ENCODE data around the gene KCTD15.
A peak's percentile ranks its signal among the peaks of the same experiment; 100 is the strongest.
"Not testable (repeated sequence)": the region's sequence is repeated elsewhere in the genome, so short reads cannot be mapped to it uniquely, and the experiment has no call there.

KCTD15 gene

DNA sequence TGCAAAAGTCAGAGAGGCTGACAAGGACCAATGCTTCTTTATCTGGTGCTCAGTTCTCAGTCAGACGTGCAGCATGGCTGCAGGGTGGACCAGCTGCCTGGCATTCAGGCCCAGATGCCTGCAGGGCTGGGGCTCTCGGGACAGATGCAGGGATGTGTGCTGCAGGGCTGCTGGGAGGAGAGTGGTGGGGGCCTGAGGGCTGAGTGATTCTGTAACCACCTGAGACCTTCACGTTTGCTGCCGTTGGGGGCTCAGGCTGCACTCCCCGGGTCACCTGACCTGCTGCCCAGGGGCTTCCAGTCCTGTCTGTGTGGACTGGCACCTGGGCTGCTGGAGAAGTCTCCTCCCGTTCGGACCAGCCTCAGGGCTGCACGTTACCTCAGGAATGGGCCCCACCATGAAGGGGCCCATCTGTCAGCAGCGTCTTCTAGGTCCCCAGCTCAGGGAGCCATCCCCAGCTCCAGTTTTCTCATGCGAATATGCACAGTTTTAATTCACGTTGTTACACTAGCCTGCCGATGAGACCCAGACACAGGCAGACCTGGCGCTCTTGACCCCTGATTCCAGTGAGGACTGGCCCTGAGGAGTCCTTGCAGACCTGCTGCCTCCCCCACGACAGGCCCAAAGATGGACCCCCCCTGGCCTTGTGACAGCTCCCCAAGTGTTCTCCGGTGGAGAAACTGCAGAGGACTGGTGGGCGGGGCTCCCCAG lies 16.9 kb downstream of the KCTD15 start:
- FAIRE-seq (no peak), DNase-seq (ENCODE audit: low spot score) (no peak)

DNA sequence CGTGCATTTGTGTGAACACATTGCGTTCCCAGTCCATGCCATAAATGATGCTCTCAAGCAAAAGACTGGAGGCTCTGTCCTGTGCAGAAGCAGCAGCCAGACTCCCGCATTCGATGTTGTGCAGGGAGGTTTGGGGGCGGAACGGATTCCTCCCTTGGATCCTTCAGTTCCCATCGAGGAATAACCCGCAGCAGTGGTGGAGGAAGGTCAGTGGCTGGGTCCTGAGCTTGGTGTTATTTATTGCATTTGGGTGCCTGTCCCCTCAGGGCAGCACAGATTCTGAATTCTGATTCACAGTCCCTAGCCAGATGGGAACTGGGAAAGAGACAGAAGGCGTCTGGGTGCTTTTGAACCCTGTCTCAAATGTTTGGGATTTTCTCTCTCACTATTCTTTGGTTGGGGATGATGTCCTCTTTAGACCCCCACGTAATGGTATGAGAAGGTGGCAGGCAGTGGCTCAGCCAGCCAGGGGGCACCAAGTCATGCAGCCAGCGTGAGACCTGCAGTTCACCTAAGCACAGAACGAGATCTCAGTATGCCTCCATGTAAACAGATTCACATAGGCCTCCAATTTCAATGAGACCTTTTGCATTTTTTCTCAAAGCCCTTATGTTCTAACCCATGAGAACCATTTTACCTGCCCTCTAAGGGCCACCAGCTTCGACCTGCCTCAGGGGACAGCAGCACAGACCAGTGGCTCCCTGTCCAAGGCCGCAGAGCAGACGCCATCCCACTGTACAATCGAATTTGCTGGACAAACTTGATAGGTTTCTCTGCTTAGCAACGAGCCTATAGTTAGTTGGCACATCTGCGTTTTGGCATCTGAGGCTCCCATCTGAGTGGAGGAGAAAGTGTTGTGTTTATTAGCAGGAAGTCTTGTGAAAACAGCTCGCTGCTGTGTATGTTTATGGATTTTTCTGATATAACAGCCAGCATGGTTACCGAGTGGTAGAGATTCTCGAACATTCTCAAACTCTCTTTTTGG lies 17.8 kb downstream of the KCTD15 start:
- FAIRE-seq (no peak), DNase-seq (ENCODE audit: low spot score) (no peak)

- DNase-seq (ENCODE audit: low spot score) (no peak), FAIRE-seq (no peak)
Observed at GRCh38 chr19:33815380-33816340, 19.0 kb downstream of the KCTD15 start.

- FAIRE-seq (no peak), DNase-seq (ENCODE audit: low spot score) (no peak)
Observed at GRCh38 chr19:33818411-33818810, 21.7 kb downstream of the KCTD15 start.

GRCh38 chr19:33819078-33819477 lies 22.4 kb downstream of the KCTD15 start:
- not testable (repeated sequence) for FAIRE-seq; DNase-seq (ENCODE audit: low spot score)

- FAIRE-seq (no peak), DNase-seq (ENCODE audit: low spot score) (no peak)
Observed at GRCh38 chr19:33819506-33819879, 22.8 kb downstream of the KCTD15 start.

- peak; percentile 90 for DNase-seq (ENCODE audit: low spot score)
- FAIRE-seq, result no peak
Observed at GRCh38 chr19:33819880-33820781, 23.5 kb downstream of the KCTD15 start.

GRCh38 chr19:33821871-33822270 lies 25.2 kb downstream of the KCTD15 start:
- DNase-seq (ENCODE audit: low spot score) (no peak), FAIRE-seq (no peak)

- DNase-seq (ENCODE audit: low spot score) (no peak), FAIRE-seq (no peak)
Observed at GRCh38 chr19:33823341-33823740, 26.7 kb downstream of the KCTD15 start.

- DNase-seq (ENCODE audit: low spot score) (no peak), FAIRE-seq (no peak)
Observed at GRCh38 chr19:33825556-33825955, 28.9 kb downstream of the KCTD15 start.

GRCh38 chr19:33826521-33826920 lies 29.9 kb downstream of the KCTD15 start:
- FAIRE-seq, result no peak
- no peak for DNase-seq (ENCODE audit: low spot score)

GRCh38 chr19:33828266-33829075 lies 31.8 kb downstream of the KCTD15 start:
- DNase-seq (ENCODE audit: low spot score), result no peak
- no peak for FAIRE-seq

DNA sequence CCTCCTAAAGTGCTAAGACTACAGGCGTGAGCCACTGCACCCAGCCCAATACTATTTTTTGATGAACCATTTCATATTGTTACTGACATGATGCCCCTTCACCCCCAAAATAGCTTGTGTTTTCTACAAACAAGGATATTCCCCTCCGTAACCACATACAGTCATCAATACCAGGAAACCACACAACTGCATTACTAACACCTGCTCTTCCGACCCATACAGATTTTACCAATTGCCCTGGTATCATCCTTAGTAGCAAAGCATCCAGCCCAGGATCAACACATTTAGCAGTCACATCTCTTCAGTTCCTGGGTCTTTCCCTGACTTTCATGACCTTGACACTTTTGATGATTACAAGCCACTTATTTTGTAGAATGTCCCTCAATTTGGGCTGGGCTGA lies 33.6 kb downstream of the KCTD15 start:
- DNase-seq (ENCODE audit: low spot score), result no peak
- FAIRE-seq, result no peak

DNA sequence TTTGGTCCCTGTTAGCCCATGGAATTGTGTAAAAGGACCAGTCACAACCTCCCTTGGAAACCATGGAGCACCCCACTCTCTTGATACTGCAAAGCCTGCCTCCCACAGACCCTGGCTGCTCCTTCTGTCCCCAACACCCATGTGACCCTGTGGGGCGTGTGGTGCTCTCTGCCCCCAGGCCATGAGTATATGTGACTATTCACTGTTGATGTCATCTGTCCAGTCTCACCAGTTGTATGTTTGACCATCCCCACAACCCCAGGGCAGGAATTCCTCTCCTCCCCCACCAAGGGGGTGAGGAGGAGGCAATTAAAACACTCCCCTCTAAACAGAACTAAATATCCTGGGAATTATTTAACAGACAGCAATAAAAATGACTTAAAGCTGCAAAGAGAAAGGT lies 35.2 kb downstream of the KCTD15 start:
- no peak for FAIRE-seq

DNA sequence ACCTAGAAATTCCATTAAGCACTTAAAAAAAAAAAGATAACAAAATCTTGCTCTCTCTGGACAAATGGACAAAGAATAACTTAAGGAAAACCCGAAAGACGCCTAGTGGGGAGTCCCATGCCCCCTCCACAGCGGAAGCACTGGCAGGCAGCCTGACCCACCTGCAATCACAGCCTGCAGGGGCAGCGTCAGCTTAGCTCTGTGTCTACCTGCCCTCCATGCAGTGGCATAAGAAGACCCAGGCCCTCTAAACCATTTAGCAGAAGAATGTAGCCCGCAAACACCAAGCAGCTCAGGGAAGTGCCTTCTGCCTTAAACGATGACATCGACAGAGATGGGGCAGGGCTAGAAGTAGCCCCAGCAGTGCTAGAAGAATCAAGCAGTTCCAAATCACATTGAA lies 36.0 kb downstream of the KCTD15 start:
- FAIRE-seq (no peak), DNase-seq (ENCODE audit: low spot score) (no peak)

More for the DNA sequence above, 35.2 kb downstream of the KCTD15 start:
- DNase-seq (ENCODE audit: low spot score), result no peak

DNA sequence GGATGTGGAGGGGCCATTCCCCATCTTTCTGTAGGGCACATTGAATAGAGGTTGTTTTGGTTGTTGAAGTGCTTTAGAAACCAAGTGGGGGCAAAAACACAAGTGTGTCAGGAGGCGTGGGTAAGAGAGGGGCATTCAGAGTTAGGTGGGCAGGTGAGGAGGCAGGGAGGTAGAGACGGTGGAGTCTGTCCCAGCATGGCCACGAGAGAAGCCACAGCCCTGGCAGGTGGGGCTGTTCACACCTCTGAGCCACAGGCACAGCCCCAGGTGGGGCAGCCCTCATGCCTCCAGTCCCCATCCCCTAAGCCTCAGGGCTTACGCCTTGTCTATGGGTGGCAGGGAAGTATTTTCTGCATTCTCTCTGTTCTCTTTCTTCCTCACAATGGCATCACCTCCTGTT lies 43.7 kb downstream of the KCTD15 start:
- FAIRE-seq (no peak), DNase-seq (ENCODE audit: low spot score) (no peak)

GRCh38 chr19:33840783-33841182 lies 44.1 kb downstream of the KCTD15 start:
- DNase-seq (ENCODE audit: low spot score), result no peak
- no peak for FAIRE-seq

DNA sequence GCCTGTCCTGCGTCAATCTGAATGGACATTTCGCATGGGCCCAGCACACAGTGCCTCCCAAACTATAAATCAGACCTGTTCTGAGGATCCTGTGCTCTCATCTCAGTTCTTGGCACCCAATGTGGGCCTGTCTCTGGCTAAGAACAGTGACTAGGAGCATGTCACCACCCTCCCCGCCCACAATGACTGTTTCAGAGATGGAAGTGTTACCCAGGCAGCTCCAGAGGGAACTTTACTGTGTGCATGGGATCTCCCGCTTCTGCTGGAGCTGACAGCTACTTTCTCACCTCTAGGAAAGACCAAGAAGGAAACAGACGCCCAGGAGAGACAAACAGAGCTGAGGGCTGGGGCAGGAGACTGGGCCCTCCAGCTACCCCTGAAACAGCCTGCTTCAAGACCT lies 45.0 kb downstream of the KCTD15 start:
- DNase-seq (ENCODE audit: low spot score), result no peak
- FAIRE-seq, result no peak

GRCh38 chr19:33844478-33844877 lies 47.8 kb downstream of the KCTD15 start:
- DNase-seq (ENCODE audit: low spot score) (no peak), FAIRE-seq (no peak)
